ENCODE results near the gene PFDN1.
A peak's percentile ranks its signal among the peaks of the same experiment; 100 is the strongest.

The PFDN1 gene

GRCh38 chr5:140220698-140221064 is 82.2 kb downstream of the PFDN1 start:
- no peak overlapping the region for H3K4me3 ChIP-seq (ENCODE audit: low read length)
- H3K36me3 ChIP-seq (ENCODE audit: control insufficient read depth, insufficient read depth, low read length): no peaks in the 10 kb centered on the region
- H3K27ac ChIP-seq (ENCODE audit: low read depth, low read length): no peak overlapping the region
- no peaks in the 10 kb centered on the region for H3K27me3 ChIP-seq (ENCODE audit: control insufficient read depth, insufficient read depth, low read length)
- peaks cover 13% of the 10 kb centered on the region for H3K4me1 ChIP-seq (ENCODE audit: control insufficient read depth, insufficient read depth, low read length)
- H3K9ac ChIP-seq (ENCODE audit: low read length): no peak overlapping the region

- Histone ChIP-seq H3K27ac (ENCODE audit: low read depth, low read length) (no peak overlapping the region), H3K9ac (ENCODE audit: low read length) (no peak overlapping the region), H3K4me1 (ENCODE audit: control insufficient read depth, insufficient read depth, low read length) (peaks cover 13% of the 10 kb centered on the region), H3K36me3 (ENCODE audit: control insufficient read depth, insufficient read depth, low read length) (no peaks in the 10 kb centered on the region), H3K4me3 (ENCODE audit: low read length) (no peak overlapping the region), H3K27me3 (ENCODE audit: control insufficient read depth, insufficient read depth, low read length) (no peaks in the 10 kb centered on the region)
Measured at GRCh38 chr5:140220032-140220697, 82.7 kb downstream of the PFDN1 start.

GRCh38 chr5:140219068-140219991 is 83.6 kb downstream of the PFDN1 start:
- H3K27ac ChIP-seq (ENCODE audit: low read depth, low read length): peak overlapping the region; percentile 12
- H3K27me3 ChIP-seq (ENCODE audit: control insufficient read depth, insufficient read depth, low read length): no peaks in the 10 kb centered on the region
- H3K4me1 ChIP-seq (ENCODE audit: control insufficient read depth, insufficient read depth, low read length): peaks cover 13% of the 10 kb centered on the region
- H3K4me3 ChIP-seq (ENCODE audit: low read length): no peak overlapping the region
- H3K36me3 ChIP-seq (ENCODE audit: control insufficient read depth, insufficient read depth, low read length): no peaks in the 10 kb centered on the region
- H3K9ac ChIP-seq (ENCODE audit: low read length): no peak overlapping the region

- no peak overlapping the region for H3K27ac ChIP-seq (ENCODE audit: low read depth, low read length)
- H3K9ac ChIP-seq (ENCODE audit: low read length): no peak overlapping the region
- H3K27me3 ChIP-seq (ENCODE audit: control insufficient read depth, insufficient read depth, low read length): no peaks in the 10 kb centered on the region
- peaks cover 13% of the 10 kb centered on the region for H3K4me1 ChIP-seq (ENCODE audit: control insufficient read depth, insufficient read depth, low read length)
- H3K36me3 ChIP-seq (ENCODE audit: control insufficient read depth, insufficient read depth, low read length): no peaks in the 10 kb centered on the region
- no peak overlapping the region for H3K4me3 ChIP-seq (ENCODE audit: low read length)
Measured at GRCh38 chr5:140217299-140218026, 85.4 kb downstream of the PFDN1 start.

- Histone ChIP-seq H3K27ac (ENCODE audit: low read depth, low read length) (no peak overlapping the region), H3K4me3 (ENCODE audit: low read length) (no peak overlapping the region), H3K9ac (ENCODE audit: low read length) (no peak overlapping the region), H3K27me3 (ENCODE audit: control insufficient read depth, insufficient read depth, low read length) (no peaks in the 10 kb centered on the region), H3K4me1 (ENCODE audit: control insufficient read depth, insufficient read depth, low read length) (peaks cover 10% of the 10 kb centered on the region), H3K36me3 (ENCODE audit: control insufficient read depth, insufficient read depth, low read length) (no peaks in the 10 kb centered on the region)
Measured at GRCh38 chr5:140216478-140217074, 86.3 kb downstream of the PFDN1 start.

- Histone ChIP-seq H3K4me1 (ENCODE audit: control insufficient read depth, insufficient read depth, low read length) (peaks cover 6% of the 10 kb centered on the region), H3K9ac (ENCODE audit: low read length) (no peak overlapping the region), H3K27ac (ENCODE audit: low read depth, low read length) (no peak overlapping the region), H3K27me3 (ENCODE audit: control insufficient read depth, insufficient read depth, low read length) (no peaks in the 10 kb centered on the region), H3K36me3 (ENCODE audit: control insufficient read depth, insufficient read depth, low read length) (no peaks in the 10 kb centered on the region), H3K4me3 (ENCODE audit: low read length) (no peak overlapping the region)
Measured at GRCh38 chr5:140215276-140215675, 87.6 kb downstream of the PFDN1 start.

GRCh38 chr5:140214831-140215230 is 88.1 kb downstream of the PFDN1 start:
- Histone ChIP-seq H3K9ac (ENCODE audit: low read length) (no peak overlapping the region), H3K4me3 (ENCODE audit: low read length) (no peak overlapping the region), H3K36me3 (ENCODE audit: control insufficient read depth, insufficient read depth, low read length) (no peaks in the 10 kb centered on the region), H3K4me1 (ENCODE audit: control insufficient read depth, insufficient read depth, low read length) (peaks cover 3% of the 10 kb centered on the region), H3K27me3 (ENCODE audit: control insufficient read depth, insufficient read depth, low read length) (no peaks in the 10 kb centered on the region), H3K27ac (ENCODE audit: low read depth, low read length) (no peak overlapping the region)

- Histone ChIP-seq H3K27ac (ENCODE audit: low read depth, low read length) (no peak overlapping the region), H3K27me3 (ENCODE audit: control insufficient read depth, insufficient read depth, low read length) (no peaks in the 10 kb centered on the region), H3K4me3 (ENCODE audit: low read length) (no peak overlapping the region), H3K9ac (ENCODE audit: low read length) (no peak overlapping the region), H3K4me1 (ENCODE audit: control insufficient read depth, insufficient read depth, low read length) (no peaks in the 10 kb centered on the region), H3K36me3 (ENCODE audit: control insufficient read depth, insufficient read depth, low read length) (no peaks in the 10 kb centered on the region)
Measured at GRCh38 chr5:140213370-140213983, 89.4 kb downstream of the PFDN1 start.

- Histone ChIP-seq H3K27ac (ENCODE audit: low read depth, low read length) (no peak overlapping the region), H3K9ac (ENCODE audit: low read length) (no peak overlapping the region), H3K27me3 (ENCODE audit: control insufficient read depth, insufficient read depth, low read length) (no peaks in the 10 kb centered on the region), H3K36me3 (ENCODE audit: control insufficient read depth, insufficient read depth, low read length) (no peaks in the 10 kb centered on the region), H3K4me3 (ENCODE audit: low read length) (no peak overlapping the region), H3K4me1 (ENCODE audit: control insufficient read depth, insufficient read depth, low read length) (no peaks in the 10 kb centered on the region)
Measured at GRCh38 chr5:140208065-140208464, 94.8 kb downstream of the PFDN1 start.

- H3K9ac ChIP-seq (ENCODE audit: low read length): no peak overlapping the region
- no peaks in the 10 kb centered on the region for H3K4me1 ChIP-seq (ENCODE audit: control insufficient read depth, insufficient read depth, low read length)
- no peaks in the 10 kb centered on the region for H3K27me3 ChIP-seq (ENCODE audit: control insufficient read depth, insufficient read depth, low read length)
- H3K4me3 ChIP-seq (ENCODE audit: low read length): no peak overlapping the region
- no peaks in the 10 kb centered on the region for H3K36me3 ChIP-seq (ENCODE audit: control insufficient read depth, insufficient read depth, low read length)
- no peak overlapping the region for H3K27ac ChIP-seq (ENCODE audit: low read depth, low read length)
Measured at GRCh38 chr5:140207250-140207964, 95.5 kb downstream of the PFDN1 start.

- H3K27ac ChIP-seq (ENCODE audit: low read depth, low read length): no peak overlapping the region
- no peak overlapping the region for H3K9ac ChIP-seq (ENCODE audit: low read length)
- H3K36me3 ChIP-seq (ENCODE audit: control insufficient read depth, insufficient read depth, low read length): no peaks in the 10 kb centered on the region
- H3K4me1 ChIP-seq (ENCODE audit: control insufficient read depth, insufficient read depth, low read length): no peaks in the 10 kb centered on the region
- H3K4me3 ChIP-seq (ENCODE audit: low read length): no peak overlapping the region
- H3K27me3 ChIP-seq (ENCODE audit: control insufficient read depth, insufficient read depth, low read length): no peaks in the 10 kb centered on the region
Measured at GRCh38 chr5:140205952-140206351, 96.9 kb downstream of the PFDN1 start.

All from rectal smooth muscle tissue (tissue), 1 donor.